Left cardiac atrium (tissue), 4 donors: ENCODE results near the gene DERL2. TPM values are rescaled to one million over a fixed set of nuclear protein-coding genes. Genes with fewer than 3 reads are reported as not detected.
A peak's percentile ranks its signal among the peaks of the same experiment; 100 is the strongest.

Experiments
- ATAC-seq, 2 donors: fragments of 200-7000 bp; cut with Tn5 transposase; one replicate each; pipeline ENCODE4 v1.9.1; 2020; ENCODE audit warnings: mild to moderate bottlenecking in 2 of 2, moderate library complexity in 2 of 2
- DNase-seq: peaks from one replicate; pipeline ENCODE4 v3.0.0-alpha.2; 2020
- intact Hi-C, 2 donors: fragments of 100-400 bp; cut with DNase I; formaldehyde crosslinking; loops; one replicate each; pipeline versions ENCODE4 v1.14.1 to v1.15.1; 2022 to 2023
- total RNA-seq, 2 donors: library from RNA; stranded (reverse); fragmentation: NEBNext Ultra II Directional; extraction: Animal tissue kit (Norgen Biotek cat#: 25700); gene quantifications; one replicate each; pipeline ENCODE4 v1.2.1, GENCODE V29; 2021
- donor health status: DM: no; HTN: yes; CAD: no.
- donor health status: DM: no; HTN: yes; CAD: no; lungs with severe emphysema.
- donor health status: DM: yes; HTN: yes; CAD: no.
- donor health status: Dilated cardiomyopathy.

Gene DERL2
- total RNA-seq, 2 donors from 2014 or later = 32.9 to 40.5 TPM

DNA sequence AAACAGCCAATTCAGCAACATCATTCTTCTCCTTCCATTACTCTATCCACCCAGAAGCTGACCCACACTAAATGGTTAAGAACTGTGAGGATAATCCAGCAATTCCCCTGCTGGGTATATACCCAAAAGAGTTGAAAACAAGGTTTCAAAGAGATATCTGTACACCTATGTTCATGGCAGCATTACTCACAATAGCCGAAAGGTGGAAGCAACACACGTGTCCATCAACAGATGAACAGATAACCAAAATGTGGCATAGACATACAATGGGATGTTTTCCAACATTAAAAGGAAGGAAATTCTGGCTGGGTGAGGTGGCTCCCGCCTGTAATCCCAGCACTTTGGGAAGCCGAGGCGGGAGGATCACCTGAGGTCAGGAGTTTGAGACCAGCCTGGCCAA lies 20.3 kb upstream of the DERL2 start:
- no peak for ATAC-seq
- intact Hi-C loops = no loop called here
- DNase-seq = no peak

DNA sequence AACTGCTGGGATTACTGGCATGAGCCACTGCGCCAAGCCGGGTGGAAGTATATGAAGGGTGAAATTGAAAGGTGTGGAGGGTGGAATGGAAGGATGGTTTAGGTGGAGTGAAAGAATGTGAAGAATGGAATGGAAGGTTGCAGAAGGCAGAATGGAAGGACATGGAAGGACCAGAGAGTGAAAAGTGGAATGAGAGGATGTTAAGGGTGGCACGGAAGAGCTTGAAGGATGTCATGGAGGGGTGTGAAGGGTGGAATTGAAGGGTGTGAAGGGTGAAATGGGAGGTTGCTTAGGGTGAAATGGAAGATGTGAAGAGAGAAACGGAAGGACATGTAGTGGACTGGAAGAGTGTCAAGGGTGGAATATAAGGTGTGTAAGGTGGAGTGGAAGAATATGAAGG lies 16.6 kb upstream of the DERL2 start:
- intact Hi-C loops = no loop called here
- ATAC-seq (no peak), DNase-seq (no peak)

GRCh38 chr17:5501685-5502084 lies 15.7 kb upstream of the DERL2 start:
- ATAC-seq (no peak), DNase-seq (no peak)
- intact Hi-C loops = no loop called here

GRCh38 chr17:5500589-5501391 lies 14.8 kb upstream of the DERL2 start:
- DNase-seq = peak; percentile 83
- ATAC-seq = peak; percentile 90 to 97
- intact Hi-C loops = no loop called here

DNA sequence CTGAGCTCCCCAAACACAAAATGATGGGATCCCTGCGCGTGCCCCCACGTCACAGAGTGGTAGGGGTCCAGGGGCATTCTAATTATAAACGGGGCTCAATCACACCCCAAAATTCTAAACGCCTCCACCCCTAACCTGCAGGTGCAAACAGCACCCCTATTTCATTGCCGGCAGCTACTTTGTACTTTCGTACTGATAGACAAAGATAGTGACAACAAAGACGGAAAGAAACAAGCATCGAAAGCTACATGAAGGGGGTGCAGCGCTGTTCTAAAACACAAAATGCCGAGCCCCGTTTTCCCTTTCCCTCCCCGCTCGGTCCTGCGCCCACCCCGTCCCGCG lies 14.2 kb upstream of the DERL2 start:
- DNase-seq (no peak), ATAC-seq (no peak)
- intact Hi-C loops = no loop called here

DNA sequence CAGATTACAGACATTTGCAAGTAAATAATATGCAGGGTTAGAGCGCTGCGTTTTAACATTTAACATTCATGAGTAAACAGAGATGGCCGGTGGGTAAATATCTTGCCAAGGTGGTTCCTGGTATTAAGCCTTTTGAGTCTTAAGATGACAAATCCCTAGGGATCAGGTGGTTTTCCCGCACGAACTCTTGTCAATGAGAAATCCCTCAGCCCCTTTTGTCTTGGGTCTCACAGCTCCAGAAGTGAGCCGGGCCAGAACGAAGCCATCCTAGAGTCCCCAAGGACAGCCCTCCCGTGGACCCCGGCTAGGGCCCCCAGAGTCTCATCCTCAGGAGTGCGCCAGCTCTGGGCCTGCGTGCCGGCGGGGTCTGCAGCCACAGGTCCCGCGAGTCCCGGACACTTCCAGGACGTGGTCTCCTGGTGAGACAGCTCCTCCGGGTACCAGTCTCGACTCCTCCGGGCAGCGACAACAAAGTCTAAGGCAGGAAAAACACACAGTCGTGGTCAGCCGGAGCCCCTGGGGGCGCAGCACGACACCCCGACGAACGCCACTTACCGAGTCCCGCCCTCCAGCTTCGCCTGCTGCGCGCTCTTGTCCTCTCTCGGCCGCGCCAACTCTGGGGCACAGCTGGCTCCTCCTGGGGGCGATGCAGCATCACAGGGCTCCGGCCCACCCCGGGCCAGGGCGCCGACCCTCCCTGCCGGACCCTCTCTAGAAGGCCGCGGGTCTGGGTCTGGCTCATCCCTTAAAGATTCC lies 13.7 kb upstream of the DERL2 start:
- ATAC-seq (peak in 1 of 2 donors; percentile 27), DNase-seq (no peak)
- intact Hi-C loops = no loop called here

- intact Hi-C loops = no loop called here
- ATAC-seq (no peak), DNase-seq (no peak)
Measured at GRCh38 chr17:5492970-5493369, 7.0 kb upstream of the DERL2 start.

DNA sequence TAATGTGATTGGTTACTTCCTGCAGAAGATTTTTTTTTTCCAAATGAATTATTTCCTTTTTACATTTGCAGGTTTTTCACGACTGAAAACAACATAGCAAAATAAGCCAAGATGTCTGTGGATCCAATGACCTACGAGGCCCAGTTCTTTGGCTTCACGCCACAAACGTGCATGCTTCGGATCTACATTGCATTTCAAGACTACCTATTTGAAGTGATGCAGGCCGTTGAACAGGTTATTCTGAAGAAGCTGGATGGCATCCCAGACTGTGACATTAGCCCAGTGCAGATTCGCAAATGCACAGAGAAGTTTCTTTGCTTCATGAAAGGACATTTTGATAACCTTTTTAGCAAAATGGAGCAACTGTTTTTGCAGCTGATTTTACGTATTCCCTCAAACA lies 2.8 kb upstream of the DERL2 start:
- DNase-seq = no peak
- no peak for ATAC-seq
- intact Hi-C loops = no loop called here

- DNase-seq (peak; percentile 98), ATAC-seq (peak; percentile 96 to 98)
- intact Hi-C loops = no loop called here
Measured at GRCh38 chr17:5486206-5487124, 487 bp upstream of the DERL2 start, which contains the start of gene MIS12. MIS12 (plus strand) TSS chr17:5486566; CDS start chr17:5488863, 2,297 bp downstream.

- intact Hi-C loops = no loop called here
- ATAC-seq (no peak), DNase-seq (no peak)
Measured at GRCh38 chr17:5481451-5481850, 4.5 kb downstream of the DERL2 start.

DNA sequence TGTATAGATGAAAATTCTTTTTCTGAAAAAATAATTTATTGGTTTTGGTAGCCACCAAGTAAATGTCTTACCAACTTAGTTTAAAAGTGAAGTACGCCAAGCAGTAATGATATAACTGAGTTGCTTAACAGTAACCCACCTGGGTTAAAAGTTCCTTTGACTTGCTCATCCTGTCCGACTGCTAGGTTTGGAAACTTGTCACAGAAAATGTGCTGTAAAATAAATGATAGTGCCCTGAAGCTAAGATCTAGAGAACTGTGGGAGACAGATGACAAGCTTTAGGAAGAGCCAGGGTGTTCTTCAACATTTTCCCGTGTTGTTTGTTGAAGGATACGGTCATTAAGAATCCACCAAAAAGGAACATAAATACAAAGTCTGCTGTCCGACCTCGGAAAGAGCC lies 5.0 kb downstream of the DERL2 start:
- DNase-seq (no peak), ATAC-seq (no peak)
- intact Hi-C loops = no loop called here

DNA sequence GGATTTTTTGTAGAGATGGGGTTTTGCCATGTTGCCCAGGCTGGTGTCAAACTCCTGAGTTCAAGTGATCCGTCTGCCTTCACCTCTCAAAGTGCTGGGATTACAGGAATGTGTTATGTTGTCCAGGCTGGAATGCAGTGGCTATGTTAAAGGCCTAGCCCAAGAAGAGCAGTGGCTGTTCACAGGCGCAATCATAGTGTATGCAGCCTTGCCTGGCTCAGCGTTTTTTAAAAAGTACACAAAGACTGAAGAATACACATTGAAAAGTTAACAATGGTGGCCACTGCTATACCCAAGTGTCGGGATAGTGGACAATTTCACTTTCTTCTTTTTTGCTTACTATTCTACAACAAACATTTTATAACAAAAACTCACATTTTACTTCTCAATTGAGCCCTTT lies 7.0 kb downstream of the DERL2 start:
- intact Hi-C loops = no loop called here
- ATAC-seq = no peak
- DNase-seq = no peak

- intact Hi-C loops = no loop called here
- DNase-seq (no peak), ATAC-seq (no peak)
Measured at GRCh38 chr17:5473906-5474305, 12.1 kb downstream of the DERL2 start.

GRCh38 chr17:5472511-5472910 lies 13.5 kb downstream of the DERL2 start:
- no peak for ATAC-seq
- no peak for DNase-seq
- intact Hi-C loops = no loop called here

GRCh38 chr17:5468075-5468473 lies 17.9 kb downstream of the DERL2 start:
- intact Hi-C loops = no loop called here
- DNase-seq = no peak
- ATAC-seq = peak; percentile 11 to 40

- ATAC-seq = no peak
- DNase-seq = no peak
- intact Hi-C loops = no loop called here
Measured at GRCh38 chr17:5467416-5467815, 18.6 kb downstream of the DERL2 start.

DNA sequence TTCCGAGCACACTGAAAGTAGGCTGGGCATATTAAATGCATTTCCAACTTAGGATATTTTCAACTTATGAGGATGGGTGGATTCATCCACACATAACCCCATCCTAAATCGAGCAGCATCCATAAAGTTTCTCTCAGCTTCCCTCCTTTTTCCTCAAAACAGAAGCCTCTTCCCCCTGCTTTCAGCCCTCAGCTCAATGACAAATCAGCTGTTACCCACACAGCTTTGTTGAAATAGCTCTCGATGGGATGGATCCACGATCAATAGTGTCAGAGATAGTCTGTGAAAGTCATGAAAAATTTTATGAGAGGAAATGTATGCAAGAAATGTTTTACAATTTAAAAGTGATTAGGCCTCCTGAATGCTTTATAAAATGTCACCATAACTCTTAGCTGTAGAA lies 19.7 kb downstream of the DERL2 start:
- DNase-seq = no peak
- ATAC-seq = no peak
- intact Hi-C loops = no loop called here

DNA sequence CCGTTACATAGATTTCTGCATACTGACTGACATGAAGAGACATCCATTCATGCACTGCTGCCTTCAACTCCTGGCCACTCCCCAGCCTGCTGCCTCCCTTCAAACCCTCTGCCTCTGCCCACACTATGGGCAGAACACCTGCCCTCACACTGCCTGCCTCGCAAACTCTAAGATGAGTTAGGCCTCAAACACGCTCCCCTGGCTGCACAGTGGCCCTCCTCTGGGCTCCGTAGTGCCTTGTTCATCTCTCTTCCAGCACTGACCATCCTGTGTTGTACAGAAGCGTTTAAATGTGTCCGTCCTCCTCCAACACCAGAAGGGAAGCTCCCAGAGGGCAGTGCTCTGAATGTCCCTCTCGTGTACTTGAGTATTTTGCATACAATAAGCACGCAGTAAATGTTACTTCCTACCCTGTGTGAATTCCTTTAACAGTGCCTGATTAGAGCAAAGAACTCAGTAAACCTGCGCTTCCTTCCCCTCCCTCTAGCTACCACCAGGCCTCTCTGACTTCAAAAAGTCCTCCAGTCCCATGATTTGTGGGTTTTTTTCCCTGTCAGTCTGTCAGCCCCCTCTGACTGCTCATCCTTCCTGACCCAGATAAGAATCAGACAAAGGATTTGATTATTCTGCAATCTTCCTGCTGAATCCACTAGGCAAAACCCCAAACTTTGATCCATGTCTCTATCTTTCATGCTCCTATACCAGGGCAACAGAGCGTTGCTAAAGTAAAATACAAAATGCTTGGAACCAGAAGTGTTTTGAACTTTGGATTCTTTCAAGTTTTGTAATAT lies 21.1 kb downstream of the DERL2 start:
- no peak for ATAC-seq
- DNase-seq = no peak
- intact Hi-C loops = no loop called here

- ATAC-seq = no peak
- intact Hi-C loops = no loop called here
- DNase-seq = no peak
Measured at GRCh38 chr17:5446786-5447185, 39.2 kb downstream of the DERL2 start.
